Stomach (tissue), 4 donors: Measurements from ENCODE around the gene RIMBP2.

ENCODE experiments used
- EP300 ChIP-seq: sonication (generic); formaldehyde crosslinking; IDR thresholded peaks from one replicate; pipeline ENCODE4 v1.6.1; 2017; ENCODE audit warnings: antibody characterized with exemption
- POLR2A ChIP-seq, 4 donors: fragments of 450-650 bp; IDR thresholded peaks; one replicate each; pipeline ENCODE4 v1.6.1; 2016; ENCODE audit warnings: antibody characterized with exemption in 4 of 4, control low read depth in 2 of 4, mild to moderate bottlenecking in 1 of 4, moderate library complexity in 1 of 4
- POLR2AphosphoS5 ChIP-seq, 3 donors: sonication (generic); formaldehyde crosslinking; IDR thresholded peaks; one replicate each; pipeline ENCODE4 v1.6.1; 2016; ENCODE audit warnings: antibody characterized with exemption in 3 of 3
- TF ChIP-seq, protein P1 (sequence below), 7 experiments: fragments of 450-650 bp in 4 of 7; fragments of 200-600 bp in 3 of 7; sonication (generic) in 3 of 7; IDR thresholded peaks; one replicate each; pipeline ENCODE4 v1.5.1; 2016 to 2019; ENCODE audit warnings: antibody characterized with exemption in 7 of 7, control low read depth in 2 of 7, mild to moderate bottlenecking in 1 of 7

- no peak for TF ChIP-seq POLR2A (IDR thresholded peaks at IDR 0.05)
- no peak for TF ChIP-seq EP300
- TF ChIP-seq, protein P1, sequence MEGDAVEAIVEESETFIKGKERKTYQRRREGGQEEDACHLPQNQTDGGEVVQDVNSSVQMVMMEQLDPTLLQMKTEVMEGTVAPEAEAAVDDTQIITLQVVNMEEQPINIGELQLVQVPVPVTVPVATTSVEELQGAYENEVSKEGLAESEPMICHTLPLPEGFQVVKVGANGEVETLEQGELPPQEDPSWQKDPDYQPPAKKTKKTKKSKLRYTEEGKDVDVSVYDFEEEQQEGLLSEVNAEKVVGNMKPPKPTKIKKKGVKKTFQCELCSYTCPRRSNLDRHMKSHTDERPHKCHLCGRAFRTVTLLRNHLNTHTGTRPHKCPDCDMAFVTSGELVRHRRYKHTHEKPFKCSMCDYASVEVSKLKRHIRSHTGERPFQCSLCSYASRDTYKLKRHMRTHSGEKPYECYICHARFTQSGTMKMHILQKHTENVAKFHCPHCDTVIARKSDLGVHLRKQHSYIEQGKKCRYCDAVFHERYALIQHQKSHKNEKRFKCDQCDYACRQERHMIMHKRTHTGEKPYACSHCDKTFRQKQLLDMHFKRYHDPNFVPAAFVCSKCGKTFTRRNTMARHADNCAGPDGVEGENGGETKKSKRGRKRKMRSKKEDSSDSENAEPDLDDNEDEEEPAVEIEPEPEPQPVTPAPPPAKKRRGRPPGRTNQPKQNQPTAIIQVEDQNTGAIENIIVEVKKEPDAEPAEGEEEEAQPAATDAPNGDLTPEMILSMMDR (IDR thresholded peaks at IDR 0.05), result no peak
- TF ChIP-seq POLR2AphosphoS5 (IDR thresholded peaks at IDR 0.05), result no peak
Observed at GRCh38 chr12:130625201-130625600, 90.9 kb downstream of the RIMBP2 start.
